Rectal smooth muscle tissue (tissue), 1 donor: ENCODE data around the gene RPAP2.
"Not testable (repeated sequence)": the region's sequence is repeated elsewhere in the genome, so short reads cannot be mapped to it uniquely, and the experiment has no call there.

ENCODE experiments used
- H3K27ac ChIP-seq: one replicate; pipeline ENCODE4 v1.7.0; 2013; ENCODE audit warnings: low read depth, low read length, inconsistent platforms
- H3K27me3 ChIP-seq: one replicate; pipeline ENCODE4 v1.7.0; 2013; ENCODE audit warnings: low read length; ENCODE audit not compliant: control insufficient read depth, insufficient read depth
- H3K36me3 ChIP-seq: one replicate; pipeline ENCODE4 v1.7.0; 2013; ENCODE audit warnings: low read length; ENCODE audit not compliant: control insufficient read depth, insufficient read depth
- H3K4me1 ChIP-seq: one replicate; pipeline ENCODE4 v1.7.0; 2013; ENCODE audit warnings: low read length; ENCODE audit not compliant: control insufficient read depth, insufficient read depth
- H3K4me3 ChIP-seq: one replicate; pipeline ENCODE4 v1.7.0; 2013; ENCODE audit warnings: low read length
- H3K9ac ChIP-seq: one replicate; pipeline ENCODE4 v1.7.0; 2013; ENCODE audit warnings: low read length

RPAP2 gene

DNA sequence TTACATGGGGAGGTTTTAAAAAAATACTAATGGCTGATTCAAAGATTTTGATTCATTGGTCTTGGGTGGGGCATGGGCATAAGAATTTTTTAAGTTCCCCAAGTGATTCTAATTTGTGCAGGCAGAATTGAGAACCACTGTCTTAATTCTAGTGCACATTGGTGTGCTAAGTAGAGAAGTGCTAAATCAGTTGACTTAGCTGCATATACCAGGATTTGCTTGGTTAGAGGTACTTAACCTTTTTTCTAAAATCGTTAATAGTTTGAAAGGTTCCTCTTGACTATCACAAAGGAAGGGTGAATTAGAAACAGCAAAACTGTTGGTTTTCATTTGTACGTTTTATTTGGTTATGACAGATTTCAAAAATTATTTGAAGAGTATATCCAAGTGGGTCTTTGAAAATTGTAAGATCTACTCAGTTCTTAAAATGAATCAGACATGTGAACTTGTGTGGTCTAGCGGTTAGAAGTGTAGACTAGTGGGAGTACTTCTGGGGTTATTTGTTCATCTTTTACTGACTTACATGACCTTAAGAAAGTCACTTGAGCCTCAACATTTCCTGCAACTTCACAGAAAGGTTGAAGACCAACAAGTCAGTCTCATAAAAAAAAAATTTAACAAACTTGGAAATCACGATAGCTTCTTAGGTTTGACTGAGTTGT lies 66.7 kb downstream of the RPAP2 start:
- no peaks in the 10 kb centered on the region for H3K36me3 ChIP-seq
- no peak overlapping the region for H3K9ac ChIP-seq
- H3K4me3 ChIP-seq: no peak overlapping the region
- no peaks in the 10 kb centered on the region for H3K4me1 ChIP-seq
- H3K27ac ChIP-seq: no peak overlapping the region
- no peaks in the 10 kb centered on the region for H3K27me3 ChIP-seq

DNA sequence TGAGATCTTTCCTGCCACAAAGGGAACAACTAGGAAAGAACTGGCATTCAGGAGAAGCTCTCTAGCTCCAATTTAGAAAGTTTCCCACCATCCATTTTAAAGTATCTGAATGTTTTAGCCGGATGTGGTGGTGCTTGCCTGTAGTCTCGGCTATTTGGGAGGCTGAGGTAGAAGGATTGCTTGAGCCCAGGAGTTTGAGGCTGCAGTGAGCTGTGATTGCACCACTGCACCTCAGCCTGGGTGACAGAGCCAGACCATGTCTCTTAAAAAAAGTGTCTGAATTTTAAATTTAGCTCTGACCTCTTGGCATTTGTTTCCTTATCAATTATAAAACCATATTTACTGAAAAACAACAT lies 67.2 kb downstream of the RPAP2 start:
- Histone ChIP-seq H3K36me3 (no peaks in the 10 kb centered on the region), H3K9ac (no peak overlapping the region), H3K27ac (no peak overlapping the region), H3K27me3 (no peaks in the 10 kb centered on the region), H3K4me3 (no peak overlapping the region), H3K4me1 (no peaks in the 10 kb centered on the region)

DNA sequence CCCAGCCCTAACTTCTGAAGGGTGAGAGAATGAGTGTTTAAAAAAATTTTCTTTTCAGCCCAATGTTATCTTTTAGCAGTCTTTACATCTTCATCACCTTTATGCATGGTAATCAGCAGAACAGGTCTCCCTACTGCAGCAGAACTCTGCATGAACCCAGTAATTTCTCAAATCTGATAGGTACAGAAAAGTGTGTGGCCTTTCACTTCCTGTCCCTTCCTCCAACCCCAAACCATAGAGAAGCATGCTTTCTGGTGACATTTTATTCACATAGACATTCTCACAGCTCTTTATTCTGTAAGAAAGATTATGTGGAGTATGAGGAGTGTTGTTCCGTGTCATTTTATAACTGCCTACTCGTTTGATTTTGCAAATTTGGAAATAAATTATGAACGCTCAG lies 68.6 kb downstream of the RPAP2 start:
- Histone ChIP-seq H3K4me1 (no peaks in the 10 kb centered on the region), H3K36me3 (no peaks in the 10 kb centered on the region), H3K4me3 (no peak overlapping the region), H3K9ac (no peak overlapping the region), H3K27ac (no peak overlapping the region), H3K27me3 (no peaks in the 10 kb centered on the region)

DNA sequence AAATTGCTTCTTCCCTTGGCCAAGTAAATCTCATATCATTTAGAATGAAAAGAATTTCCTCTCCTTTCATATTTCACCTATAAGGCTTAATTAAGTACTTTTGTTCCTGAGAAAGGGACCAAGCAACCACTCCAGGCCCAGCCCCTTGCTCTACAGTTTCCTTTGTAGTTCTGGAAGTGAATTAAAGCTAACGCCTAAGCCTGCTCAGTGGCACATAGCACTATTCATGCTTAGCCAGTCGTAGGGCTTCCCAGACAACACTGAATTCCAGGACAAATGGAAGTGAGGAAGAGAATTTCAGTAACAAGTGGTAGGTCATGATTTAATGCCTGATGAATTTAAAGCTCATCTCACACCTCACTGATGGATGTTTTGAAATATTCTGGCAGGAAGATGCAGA lies 73.3 kb downstream of the RPAP2 start:
- Histone ChIP-seq H3K9ac (no peak overlapping the region), H3K4me1 (no peaks in the 10 kb centered on the region), H3K36me3 (no peaks in the 10 kb centered on the region)

DNA sequence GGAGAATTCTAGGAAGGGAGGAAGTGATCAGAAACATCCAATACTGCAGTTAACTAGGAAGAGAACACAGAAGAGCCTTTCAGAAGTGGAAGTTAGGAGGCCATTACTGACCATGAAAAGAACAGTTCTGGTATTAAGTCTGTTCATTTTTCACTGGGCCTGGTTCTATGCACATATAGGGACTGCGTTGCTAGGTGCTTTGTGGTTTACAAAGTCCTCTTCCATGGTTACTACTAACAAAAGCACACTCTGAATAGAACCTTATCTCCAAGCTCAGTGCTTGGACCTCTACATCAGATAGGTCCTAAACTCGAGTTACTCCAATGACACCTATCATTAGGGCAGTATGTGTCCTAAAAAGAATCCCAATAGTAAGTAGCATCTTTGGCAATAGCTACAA lies 75.4 kb downstream of the RPAP2 start:
- H3K27me3 ChIP-seq: no peaks in the 10 kb centered on the region
- no peak overlapping the region for H3K4me3 ChIP-seq
- no peak overlapping the region for H3K27ac ChIP-seq
- H3K4me1 ChIP-seq: no peaks in the 10 kb centered on the region
- H3K36me3 ChIP-seq: no peaks in the 10 kb centered on the region
- H3K9ac ChIP-seq: no peak overlapping the region

More for the DNA sequence above, 73.3 kb downstream of the RPAP2 start:
- no peak overlapping the region for H3K4me3 ChIP-seq
- H3K27ac ChIP-seq: no peak overlapping the region
- H3K27me3 ChIP-seq: no peaks in the 10 kb centered on the region

DNA sequence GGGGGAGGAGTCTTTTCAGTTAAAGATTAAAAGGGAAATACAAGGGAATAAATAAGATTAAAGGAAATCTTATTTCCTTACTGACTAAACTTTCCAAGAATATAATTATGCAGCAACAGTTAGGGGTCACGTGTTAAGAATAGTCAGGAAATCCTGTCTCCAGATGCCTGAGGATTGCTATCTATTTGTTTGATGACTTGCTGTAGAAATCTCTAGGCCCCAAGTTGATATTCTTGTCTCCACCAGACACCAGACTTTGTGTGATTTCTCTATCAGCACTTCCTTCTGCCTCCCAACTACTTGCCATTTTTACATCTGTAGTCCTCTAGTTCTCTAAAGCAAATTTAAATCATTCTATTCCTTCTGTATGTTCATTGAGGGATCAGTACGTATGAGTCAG lies 77.5 kb downstream of the RPAP2 start:
- no peaks in the 10 kb centered on the region for H3K4me1 ChIP-seq
- H3K4me3 ChIP-seq: no peak overlapping the region
- H3K27ac ChIP-seq: no peak overlapping the region
- no peaks in the 10 kb centered on the region for H3K27me3 ChIP-seq
- no peak overlapping the region for H3K9ac ChIP-seq
- H3K36me3 ChIP-seq: peaks cover 5% of the 10 kb centered on the region

DNA sequence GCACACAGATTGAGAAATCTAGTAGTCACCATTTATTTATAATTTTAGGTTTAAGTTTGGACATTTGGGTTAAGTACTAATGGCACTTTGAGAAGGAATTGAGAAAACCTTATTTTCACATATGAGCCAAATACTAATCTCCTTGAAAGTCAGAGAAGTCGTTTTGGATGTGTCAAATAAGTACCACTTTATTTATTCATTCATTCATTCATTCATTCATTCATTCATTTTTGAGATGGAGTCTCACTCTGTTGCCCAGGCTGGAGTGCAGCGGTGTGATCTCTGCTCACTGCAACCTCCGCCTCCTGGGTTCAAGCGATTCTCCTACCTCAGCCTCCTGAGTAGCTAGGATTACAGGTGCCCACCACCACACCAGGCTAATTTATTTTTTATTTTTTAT lies 79.1 kb downstream of the RPAP2 start:
- H3K27me3 ChIP-seq, H3K36me3 ChIP-seq, H3K9ac ChIP-seq, H3K4me3 ChIP-seq, H3K27ac ChIP-seq, H3K4me1 ChIP-seq: not testable (repeated sequence)

DNA sequence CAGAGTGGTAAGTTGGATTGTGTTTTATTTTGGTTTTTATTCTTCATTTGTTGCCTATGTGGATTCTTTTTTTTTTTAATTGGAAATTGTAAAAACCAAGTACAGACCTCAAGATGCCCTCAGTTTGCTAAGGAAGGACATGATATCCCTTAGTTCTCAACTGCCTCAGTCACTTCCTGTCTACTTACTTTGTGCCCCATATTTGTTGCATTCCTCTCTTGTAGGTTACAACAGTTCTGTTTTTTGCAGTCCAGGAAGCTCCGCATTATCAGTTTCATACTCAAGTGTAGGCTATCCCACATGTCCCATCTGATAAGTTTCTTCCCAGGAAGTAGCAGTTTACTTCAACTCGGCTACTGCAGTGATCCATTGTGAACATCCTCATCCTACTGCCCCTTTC lies 82.0 kb downstream of the RPAP2 start:
- Histone ChIP-seq H3K9ac (no peak overlapping the region), H3K27me3 (no peaks in the 10 kb centered on the region), H3K4me3 (no peak overlapping the region), H3K27ac (no peak overlapping the region), H3K36me3 (peaks cover 7% of the 10 kb centered on the region), H3K4me1 (no peaks in the 10 kb centered on the region)

DNA sequence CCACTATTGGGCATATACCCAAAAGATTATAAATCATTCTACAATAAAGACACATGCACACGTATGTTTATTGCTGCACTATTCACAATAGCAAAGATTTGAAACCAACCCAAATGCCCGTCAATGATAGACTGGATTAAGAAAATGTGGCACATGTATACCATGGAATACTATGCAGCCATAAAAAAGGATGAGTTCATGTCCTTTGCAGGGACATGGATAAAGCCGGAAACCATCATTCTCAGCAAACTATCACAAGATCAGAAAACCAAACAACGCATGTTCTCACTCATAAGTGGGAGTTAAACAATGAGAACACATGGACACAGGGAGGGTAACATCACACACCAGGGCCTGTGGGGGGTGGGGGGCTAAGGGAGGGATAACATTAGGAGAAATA lies 95.1 kb downstream of the RPAP2 start:
- H3K36me3 ChIP-seq, H3K9ac ChIP-seq, H3K27me3 ChIP-seq, H3K27ac ChIP-seq, H3K4me3 ChIP-seq, H3K4me1 ChIP-seq: not testable (repeated sequence)

DNA sequence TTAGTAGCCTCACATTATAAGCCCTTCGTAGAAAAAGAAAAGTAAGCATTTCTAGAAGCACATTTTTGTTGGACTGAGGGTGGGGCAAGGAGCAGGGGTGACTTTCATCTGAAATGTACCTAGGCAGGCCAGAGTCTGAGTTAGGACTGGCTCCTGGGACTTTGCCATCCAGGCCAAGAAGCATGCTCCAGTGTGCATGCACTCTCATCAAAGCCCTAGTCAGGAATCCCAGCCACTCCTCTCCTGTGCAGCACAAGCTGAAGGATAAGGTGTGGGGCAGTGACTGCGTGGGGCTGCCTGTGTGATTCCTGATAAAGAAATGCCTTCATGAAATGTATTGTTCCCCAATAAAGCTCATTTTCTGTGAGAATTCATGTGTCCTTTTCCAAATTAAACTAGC lies 99.7 kb downstream of the RPAP2 start:
- H3K4me3 ChIP-seq: no peak overlapping the region
- H3K27ac ChIP-seq: no peak overlapping the region
- no peaks in the 10 kb centered on the region for H3K36me3 ChIP-seq
- no peaks in the 10 kb centered on the region for H3K4me1 ChIP-seq
- H3K9ac ChIP-seq: no peak overlapping the region
- H3K27me3 ChIP-seq: no peaks in the 10 kb centered on the region

DNA sequence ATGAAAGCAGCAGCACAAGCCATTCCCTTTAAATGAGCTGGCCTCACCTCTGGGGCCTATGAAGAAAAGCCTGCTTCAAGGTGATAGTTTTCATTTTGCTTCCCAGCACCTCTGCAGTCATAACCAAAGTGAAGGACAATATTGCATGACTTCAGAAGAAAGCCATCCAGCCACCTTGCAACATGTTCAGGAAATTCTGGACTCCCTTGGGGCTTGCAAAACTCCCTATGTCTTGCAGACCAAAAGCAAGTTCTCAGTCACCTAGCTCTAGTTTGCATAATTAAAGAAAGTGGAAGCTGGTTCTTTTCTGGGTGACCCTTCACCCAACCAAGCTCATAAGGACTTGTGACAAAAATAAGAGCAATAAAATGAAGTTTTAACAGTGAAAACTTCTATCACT lies 100.2 kb downstream of the RPAP2 start:
- no peak overlapping the region for H3K9ac ChIP-seq
- H3K27ac ChIP-seq: no peak overlapping the region
- no peaks in the 10 kb centered on the region for H3K36me3 ChIP-seq
- no peak overlapping the region for H3K4me3 ChIP-seq
- no peaks in the 10 kb centered on the region for H3K27me3 ChIP-seq
- no peaks in the 10 kb centered on the region for H3K4me1 ChIP-seq

DNA sequence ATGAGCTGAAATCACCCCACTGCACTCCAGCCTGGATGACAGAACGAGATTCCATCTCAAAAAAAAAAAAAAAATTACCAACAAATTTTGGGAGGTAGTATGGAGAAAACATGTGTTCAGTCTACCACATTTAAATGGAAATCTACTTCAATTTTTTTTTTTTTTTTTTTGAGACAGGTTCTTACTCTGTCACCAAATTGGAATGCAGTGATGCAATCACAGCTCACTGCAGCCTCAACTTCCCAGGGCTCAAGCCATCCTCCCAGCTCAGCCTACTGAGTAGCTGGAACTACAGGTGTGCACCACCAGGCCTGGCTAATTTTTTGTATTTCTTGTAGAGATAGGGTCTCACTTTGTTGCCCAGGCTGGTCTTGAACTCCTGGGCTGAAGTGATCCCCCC lies 105.8 kb downstream of the RPAP2 start:
- no peak overlapping the region for H3K27ac ChIP-seq
- H3K4me3 ChIP-seq: no peak overlapping the region
- H3K9ac ChIP-seq: no peak overlapping the region
- no peaks in the 10 kb centered on the region for H3K36me3 ChIP-seq
- no peaks in the 10 kb centered on the region for H3K4me1 ChIP-seq
- H3K27me3 ChIP-seq: no peaks in the 10 kb centered on the region

DNA sequence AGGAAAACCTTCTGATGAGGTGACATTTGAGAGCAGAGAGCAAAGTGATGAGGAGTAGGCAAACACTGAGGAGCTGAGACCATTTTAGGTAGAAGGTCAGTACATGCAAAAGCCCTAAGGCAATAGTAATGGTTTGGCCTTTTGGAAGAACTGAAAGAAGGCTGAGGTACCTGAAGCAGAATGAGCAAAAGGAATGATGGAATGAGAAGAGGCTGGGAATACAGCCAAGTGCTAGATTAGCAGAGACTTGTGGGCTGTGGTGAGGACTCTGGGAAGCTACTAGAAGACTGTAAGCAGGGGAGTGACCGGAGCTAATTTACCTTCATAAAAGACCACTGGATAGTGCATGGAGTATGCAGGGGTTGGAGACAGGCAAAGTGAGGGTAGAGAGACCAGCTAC lies 110.0 kb downstream of the RPAP2 start:
- Histone ChIP-seq H3K27me3 (no peaks in the 10 kb centered on the region), H3K36me3 (no peaks in the 10 kb centered on the region)

More for the DNA sequence above, 110.0 kb downstream of the RPAP2 start:
- Histone ChIP-seq H3K4me3 (no peak overlapping the region), H3K27ac (no peak overlapping the region), H3K9ac (no peak overlapping the region), H3K4me1 (no peaks in the 10 kb centered on the region)
